Endothelial cell of umbilical vein (primary cell): Measurements from ENCODE around the gene RNF11.

ENCODE experiments used
- CTCF ChIP-seq, 2 donors: IDR thresholded peaks; 1 replicate in 1 of 2; 2 replicates in 1 of 2; pipeline ENCODE4 v1.5.1; 2011; ENCODE audit warnings: low read length in 2 of 2, mild to moderate bottlenecking in 2 of 2, moderate library complexity in 2 of 2, control low read depth in 1 of 2, inconsistent platforms in 1 of 2, low read depth in 1 of 2; ENCODE audit not compliant: insufficient read depth in 1 of 2; ENCODE audit errors: extremely low read depth in 1 of 2
- EZH2 ChIP-seq: IDR thresholded peaks from 2 replicates; pipeline ENCODE4 v1.6.1; 2012; ENCODE audit warnings: borderline replicate concordance, low read depth, mild to moderate bottlenecking, moderate library complexity, low read length, inconsistent platforms; ENCODE audit not compliant: severe bottlenecking
- POLR2A ChIP-seq: IDR thresholded peaks from 2 replicates; pipeline ENCODE4 v1.6.1; 2012; ENCODE audit warnings: low read depth, mild to moderate bottlenecking, control low read depth, low read length
- POLR2AphosphoS5 ChIP-seq: IDR thresholded peaks from 2 replicates; pipeline ENCODE4 v1.6.1; 2012; ENCODE audit warnings: low read depth, mild to moderate bottlenecking, control low read depth, low read length, moderate library complexity; ENCODE audit not compliant: insufficient read depth

- no peak for TF ChIP-seq CTCF (IDR thresholded peaks at IDR 0.05; ENCODE audit: extremely low read depth in 1 of 2, insufficient read depth in 1 of 2, low read depth in 1 of 2, low read length in 2 of 2)
- TF ChIP-seq POLR2AphosphoS5: no peak
- TF ChIP-seq EZH2: no peak
- TF ChIP-seq POLR2A: no peak
Measured at GRCh38 chr1:51305371-51305823, 69.3 kb downstream of the RNF11 start.
